ENCODE results near the gene RIPK4. TPM values are rescaled to one million over a fixed set of nuclear protein-coding genes. Genes with fewer than 3 reads are reported as not detected.
"Not testable (repeated sequence)": the region's sequence is repeated elsewhere in the genome, so short reads cannot be mapped to it uniquely, and the experiment has no call there.

Gene RIPK4
- polyA plus RNA-seq, 5 donors, result 7.0 to 9.4 (median 7.7) TPM

GRCh38 chr21:41698071-41698470 is 68.8 kb downstream of the RIPK4 start:
- no peak for DNase-seq

- no peak for DNase-seq
These were observed 71.3 kb downstream of the RIPK4 start for GRCh38 chr21:41695513-41695912.

DNA sequence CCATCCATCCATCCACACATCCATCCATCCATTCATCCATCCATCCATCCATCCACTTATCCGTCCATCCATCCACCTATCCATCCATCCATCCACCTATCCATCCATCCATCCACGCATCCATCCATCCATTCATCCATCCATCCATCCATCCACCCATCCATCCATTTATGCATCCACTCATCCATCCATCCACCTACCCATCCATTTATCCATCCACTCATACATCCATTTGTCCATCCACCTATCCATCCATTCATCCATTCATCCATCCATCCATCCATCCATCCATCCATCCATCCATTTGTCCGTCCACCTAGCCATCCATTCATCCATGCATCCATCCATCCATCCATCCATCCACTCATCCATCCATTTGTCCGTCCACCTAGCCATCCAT is 72.8 kb downstream of the RIPK4 start:
- DNase-seq, result not testable (repeated sequence)

DNA sequence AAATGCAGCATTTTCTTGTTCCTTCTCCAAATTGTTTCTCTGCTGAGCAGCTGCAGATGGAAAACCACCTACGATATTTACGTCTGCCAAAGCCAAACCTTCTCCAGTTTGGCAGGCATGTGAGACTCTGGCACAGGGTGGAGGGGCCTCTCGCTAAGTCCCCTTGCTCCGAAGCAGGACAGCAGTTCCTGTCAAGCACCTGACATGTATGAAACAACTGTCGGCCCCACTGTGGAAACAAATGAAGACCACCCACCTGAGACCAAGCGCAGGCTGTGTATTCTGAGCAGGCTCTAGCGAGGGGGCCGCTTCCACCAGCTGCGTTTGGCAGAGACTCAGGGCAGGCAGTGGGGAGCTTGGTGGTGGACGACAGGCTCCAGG is 74.7 kb downstream of the RIPK4 start:
- DNase-seq, result no peak

- no peak for DNase-seq
These were observed 75.4 kb downstream of the RIPK4 start for GRCh38 chr21:41691205-41692184.

Other genes starting within 250 kb of the RIPK4 start
- 1 to 10 TPM; 5.5 to 7.4 (median 6.4) TPM for gene PRDM15, start 112.3 kb upstream of the RIPK4 start, polyA plus RNA-seq (ENCODE audit: insufficient read depth in 1 of 5, insufficient read length in 5 of 5, low replicate concordance in 1 of 5)
- 10 to 100 TPM; 13.8 to 23.3 (median 19.5) TPM for gene C2CD2, start 187.0 kb upstream of the RIPK4 start, polyA plus RNA-seq (ENCODE audit: insufficient read depth in 1 of 5, insufficient read length in 5 of 5, low replicate concordance in 1 of 5)
- gene ZBTB21, start 243.3 kb upstream of the RIPK4 start, polyA plus RNA-seq (ENCODE audit: insufficient read depth in 1 of 5, insufficient read length in 5 of 5, low replicate concordance in 1 of 5), result 10 to 100 TPM in 3 of 5 donors, 1 to 10 TPM in 2; 7.7 to 11.9 (median 10.6) TPM

All from right lung (tissue), 5 donors.